Activated gamma-delta T cell treated with Interleukin-2 at 50 U/mL for 16 hours (primary cell): ENCODE results near the gene PPP1R2B.

ENCODE experiments used
- DNase-seq: peaks from one replicate; pipeline ENCODE4 v3.0.0-alpha.2; 2020

PPP1R2B gene

DNA sequence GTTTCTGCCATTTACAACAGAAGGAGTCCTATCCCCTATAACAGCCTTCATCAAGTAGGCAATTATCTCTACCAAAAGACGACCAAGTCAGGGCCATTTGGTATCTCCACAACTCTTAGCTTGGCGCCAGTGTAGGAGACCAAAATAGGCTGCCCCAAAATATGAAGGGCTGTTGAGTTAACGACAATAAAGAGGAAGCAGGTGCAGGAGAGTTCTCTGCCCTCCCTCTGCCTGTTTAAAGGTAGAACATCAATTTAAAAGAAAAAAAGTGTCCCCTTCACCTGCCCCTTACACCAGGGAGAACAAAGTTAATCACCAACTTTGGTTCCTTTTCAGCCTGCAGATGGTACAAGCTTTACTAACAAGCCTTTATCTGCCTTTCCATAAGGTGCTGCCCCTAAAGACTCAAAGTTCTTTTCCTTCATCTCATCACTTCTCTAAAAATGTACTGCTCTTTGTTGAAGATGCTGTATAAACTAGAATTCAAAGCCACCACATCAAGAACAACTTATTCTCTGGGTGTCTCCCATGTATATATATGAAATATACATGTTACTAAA, 33.3 kb downstream of the PPP1R2B start:
- no peak for DNase-seq

DNA sequence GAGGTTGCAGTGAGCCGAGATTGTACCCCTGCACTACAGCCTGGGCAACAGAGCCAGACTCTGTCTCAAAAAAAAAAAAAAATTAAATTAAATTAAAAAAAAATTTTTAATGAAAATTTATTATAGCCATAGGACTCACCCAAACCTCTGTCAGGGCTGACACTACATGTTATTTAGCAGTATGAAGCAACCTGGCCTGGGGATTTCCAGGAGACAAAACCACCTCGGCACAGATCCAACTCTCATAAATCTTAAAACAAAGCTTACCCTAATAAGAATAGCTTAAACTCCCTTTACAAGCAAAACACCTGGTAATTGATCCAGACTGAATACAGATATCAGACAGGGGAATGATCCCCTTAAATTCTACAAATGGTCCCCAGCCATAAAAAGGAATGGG, 38.4 kb downstream of the PPP1R2B start:
- no peak for DNase-seq

DNA sequence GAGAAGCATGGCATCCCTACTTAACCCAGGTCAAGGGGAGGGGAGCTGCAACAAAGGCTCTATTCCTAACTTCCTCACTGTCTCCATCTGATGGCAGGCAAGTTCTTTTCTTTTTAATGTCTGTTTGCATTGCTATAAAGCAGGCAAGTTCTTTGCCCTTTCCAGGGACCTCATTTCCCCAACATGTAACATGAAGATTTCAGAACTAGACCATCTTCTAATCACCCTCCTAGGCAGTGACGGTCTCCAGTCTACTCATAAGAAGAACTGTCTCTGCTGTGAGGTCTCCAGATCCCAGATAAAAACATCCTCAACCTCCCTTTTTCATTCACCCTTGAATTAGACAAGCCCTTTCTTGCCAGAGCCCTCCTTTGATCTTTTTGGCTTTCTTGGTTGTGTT, 42.1 kb downstream of the PPP1R2B start:
- DNase-seq, result no peak

DNA sequence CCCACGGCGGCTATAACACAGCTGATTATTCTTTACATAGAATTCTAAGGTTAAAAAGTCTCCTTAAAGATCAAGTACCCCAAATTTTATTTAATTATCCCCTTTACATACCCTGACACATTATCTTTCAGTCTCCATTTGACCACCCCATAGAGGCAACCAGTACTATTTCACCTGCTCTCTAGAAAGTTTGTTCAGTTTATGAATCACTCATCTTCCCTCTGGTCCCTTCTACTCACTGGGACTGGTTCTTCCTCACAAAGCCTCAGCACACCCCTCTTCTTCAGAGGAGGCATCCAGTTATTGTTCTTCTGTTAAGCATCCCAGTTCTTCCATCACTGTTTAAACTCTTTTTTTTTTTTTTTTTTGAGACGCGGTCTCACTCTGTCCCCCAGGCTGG, 42.8 kb downstream of the PPP1R2B start:
- no peak for DNase-seq

DNA sequence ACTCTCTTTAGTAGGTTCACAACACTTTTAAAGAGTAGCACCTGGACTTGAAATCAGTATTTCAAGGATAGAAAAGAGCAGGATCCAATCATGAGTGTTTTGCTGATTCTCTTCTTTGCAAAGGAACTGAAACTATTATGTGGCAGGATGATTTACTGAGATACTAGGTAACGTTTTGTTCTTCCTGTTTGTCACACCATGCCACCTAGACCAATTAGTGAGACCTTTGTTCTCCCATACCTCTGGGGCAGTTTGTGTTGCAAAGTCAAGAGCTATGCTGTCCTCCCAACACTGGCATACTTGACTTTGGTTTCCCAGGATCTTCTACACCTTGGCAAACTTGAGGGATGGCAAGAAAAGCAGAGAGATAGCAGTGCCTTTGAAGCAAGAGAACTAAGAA, 43.4 kb downstream of the PPP1R2B start:
- DNase-seq, result no peak

DNA sequence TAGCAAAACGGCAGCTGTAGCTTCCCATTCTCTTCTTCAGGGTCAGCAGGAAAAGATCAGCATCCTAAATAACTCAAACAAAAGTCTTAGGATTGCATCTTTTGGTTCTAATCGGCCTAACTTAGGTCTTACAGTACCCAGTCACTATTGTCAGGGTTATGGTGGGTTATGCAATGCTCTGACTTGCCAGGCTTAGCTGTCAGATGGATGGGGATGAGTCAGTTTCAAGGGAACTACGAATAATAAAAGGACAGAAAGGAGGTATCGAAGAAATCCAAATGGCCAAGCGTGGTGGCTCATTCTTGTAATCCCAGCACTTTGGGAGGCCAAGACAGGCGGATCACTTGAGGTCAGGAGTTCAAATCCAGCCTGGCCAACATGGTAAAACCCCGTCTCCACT, 46.5 kb downstream of the PPP1R2B start:
- no peak for DNase-seq
